Measurements from ENCODE around the gene MYL9.

DNA sequence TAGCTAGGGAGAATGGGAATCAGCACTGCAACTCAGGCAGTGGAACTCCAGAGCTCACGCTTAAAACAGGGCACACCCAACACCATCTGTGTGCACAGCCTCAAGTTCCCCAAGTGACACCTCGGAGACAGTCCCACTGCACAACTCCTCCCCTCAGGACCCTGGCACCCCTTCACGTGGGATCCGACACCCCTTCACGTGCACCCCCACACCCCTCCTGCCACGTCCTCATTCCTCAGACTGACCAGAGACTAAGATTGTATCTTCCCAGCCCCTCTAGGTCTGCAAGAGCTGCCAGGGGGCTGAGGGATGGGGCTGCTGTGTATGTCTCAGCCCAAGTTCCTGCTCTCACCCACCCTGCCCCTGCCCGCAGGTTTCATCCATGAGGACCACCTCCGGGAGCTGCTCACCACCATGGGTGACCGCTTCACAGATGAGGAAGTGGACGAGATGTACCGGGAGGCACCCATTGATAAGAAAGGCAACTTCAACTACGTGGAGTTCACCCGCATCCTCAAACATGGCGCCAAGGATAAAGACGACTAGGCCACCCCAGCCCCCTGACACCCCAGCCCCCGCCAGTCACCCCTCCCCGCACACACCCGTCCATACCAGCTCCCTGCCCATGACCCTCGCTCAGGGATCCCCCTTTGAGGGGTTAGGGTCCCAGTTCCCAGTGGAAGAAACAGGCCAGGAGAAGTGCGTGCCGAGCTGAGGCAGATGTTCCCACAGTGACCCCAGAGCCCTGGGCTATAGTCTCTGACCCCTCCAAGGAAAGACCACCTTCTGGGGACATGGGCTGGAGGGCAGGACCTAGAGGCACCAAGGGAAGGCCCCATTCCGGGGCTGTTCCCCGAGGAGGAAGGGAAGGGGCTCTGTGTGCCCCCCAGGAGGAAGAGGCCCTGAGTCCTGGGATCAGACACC, 7.6 kb downstream of the MYL9 start:
- TF ChIP-seq POLR2AphosphoS5 (IDR thresholded peaks at IDR 0.05; ENCODE audit: borderline replicate concordance, low read depth, low read length) = no peak
- no peak for TF ChIP-seq EZH2 (IDR thresholded peaks at IDR 0.05)
- TF ChIP-seq FOXP2 (optimal IDR thresholded peaks at IDR 0.05; ENCODE audit: control extremely low read depth, extremely low read length, insufficient read depth) = no peak
